Fibroblast of lung (primary cell): ENCODE measurements around the gene PCGF3. TPM values are rescaled to one million over a fixed set of nuclear protein-coding genes. Genes with fewer than 3 reads are reported as not detected.

Experiments
- DNase-seq, 2 donors: peaks; one replicate each; pipeline versions ENCODE4 v3.0.0 to v3.0.0-alpha.2; 2010; ENCODE audit warnings: low read depth in 2 of 2
- H2AFZ ChIP-seq: 2 replicates; pipeline ENCODE4 v1.5.1; 2012; ENCODE audit warnings: low read length, control low read depth, inconsistent platforms
- H3K27ac ChIP-seq: 2 replicates; pipeline ENCODE4 v1.5.1; 2011; ENCODE audit warnings: low read length, control low read depth; ENCODE audit not compliant: insufficient read depth
- H3K27me3 ChIP-seq: 2 replicates; pipeline ENCODE4 v1.5.1; 2011; ENCODE audit warnings: mild to moderate bottlenecking, low read length; ENCODE audit not compliant: control insufficient read depth, insufficient read depth
- H3K36me3 ChIP-seq: 2 replicates; pipeline ENCODE4 v1.5.1; 2011; ENCODE audit warnings: low read length; ENCODE audit not compliant: control insufficient read depth, insufficient read depth
- H3K4me1 ChIP-seq: 2 replicates; pipeline ENCODE4 v1.5.1; 2011; ENCODE audit warnings: low read length; ENCODE audit not compliant: control insufficient read depth, insufficient read depth; ENCODE audit errors: extremely low read depth
- H3K4me2 ChIP-seq: 2 replicates; pipeline ENCODE4 v1.5.1; 2011; ENCODE audit warnings: low read length, control low read depth; ENCODE audit not compliant: insufficient read depth; ENCODE audit errors: extremely low read depth
- H3K4me3 ChIP-seq, 4 experiments: fragments of 200-600 bp in 1 of 4; sonication (generic) in 1 of 4; replicated peaks in 1 of 4; 2 replicates each; pipeline ENCODE4 v1.5.1; 2011 to 2016; ENCODE audit warnings: low read length in 4 of 4, low read depth in 3 of 4, mild to moderate bottlenecking in 3 of 4, control low read depth in 2 of 4, inconsistent platforms in 1 of 4, mixed read lengths in 1 of 4; ENCODE audit not compliant: insufficient read depth in 1 of 4; ENCODE audit errors: control extremely low read depth in 1 of 4
- H3K79me2 ChIP-seq: 2 replicates; pipeline ENCODE4 v1.5.1; 2012; ENCODE audit warnings: mild to moderate bottlenecking, low read length, inconsistent platforms; ENCODE audit not compliant: control insufficient read depth, insufficient read depth
- H3K9ac ChIP-seq: 2 replicates; pipeline ENCODE4 v1.5.1; 2011; ENCODE audit warnings: mild to moderate bottlenecking, low read length, control low read depth; ENCODE audit not compliant: insufficient read depth
- H3K9me3 ChIP-seq: 2 replicates; pipeline ENCODE4 v1.5.1; 2012; ENCODE audit warnings: low read depth, low read length; ENCODE audit not compliant: control insufficient read depth, insufficient read depth
- H4K20me1 ChIP-seq: 2 replicates; pipeline ENCODE4 v1.5.1; 2011; ENCODE audit warnings: low read length; ENCODE audit not compliant: control insufficient read depth, insufficient read depth; ENCODE audit errors: extremely low read depth
- EZH2 ChIP-seq: IDR thresholded peaks from 2 replicates; pipeline ENCODE4 v1.5.1; 2012; ENCODE audit warnings: low read length, control low read depth, mild to moderate bottlenecking; ENCODE audit errors: missing control alignments
- polyA plus RNA-seq, 2 donors: library from polyadenylated mRNA; depleted of rRNA in 1 of 2; stranded (reverse) in 1 of 2; unstranded in 1 of 2; fragments of >200 nt; gene quantifications; 2 replicates each; pipeline ENCODE4 v1.2.1, GENCODE V29; 2011 to 2012; ENCODE audit warnings: missing spikeins in 1 of 2
- total RNA-seq: library from RNA; depleted of rRNA; stranded (reverse); fragments of >200 nt; gene quantifications from 2 replicates; pipeline ENCODE4 v1.2.1, GENCODE V29; 2014
- TF ChIP-seq, protein P1 (sequence below), 2 donors: IDR thresholded peaks in 1 of 2; conservative IDR thresholded peaks in 1 of 2; 1 replicate in 1 of 2; 2 replicates in 1 of 2; pipeline ENCODE4 v1.5.1; 2011 to 2012; ENCODE audit warnings: low read length in 2 of 2, control low read depth in 1 of 2, inconsistent platforms in 1 of 2, low read depth in 1 of 2, mild to moderate bottlenecking in 1 of 2

PCGF3 gene
- total and polyA plus RNA-seq, 2 donors (not counting 1 experiment from before 2014, with no cell fraction given): 24.8 to 27.1 TPM

DNA sequence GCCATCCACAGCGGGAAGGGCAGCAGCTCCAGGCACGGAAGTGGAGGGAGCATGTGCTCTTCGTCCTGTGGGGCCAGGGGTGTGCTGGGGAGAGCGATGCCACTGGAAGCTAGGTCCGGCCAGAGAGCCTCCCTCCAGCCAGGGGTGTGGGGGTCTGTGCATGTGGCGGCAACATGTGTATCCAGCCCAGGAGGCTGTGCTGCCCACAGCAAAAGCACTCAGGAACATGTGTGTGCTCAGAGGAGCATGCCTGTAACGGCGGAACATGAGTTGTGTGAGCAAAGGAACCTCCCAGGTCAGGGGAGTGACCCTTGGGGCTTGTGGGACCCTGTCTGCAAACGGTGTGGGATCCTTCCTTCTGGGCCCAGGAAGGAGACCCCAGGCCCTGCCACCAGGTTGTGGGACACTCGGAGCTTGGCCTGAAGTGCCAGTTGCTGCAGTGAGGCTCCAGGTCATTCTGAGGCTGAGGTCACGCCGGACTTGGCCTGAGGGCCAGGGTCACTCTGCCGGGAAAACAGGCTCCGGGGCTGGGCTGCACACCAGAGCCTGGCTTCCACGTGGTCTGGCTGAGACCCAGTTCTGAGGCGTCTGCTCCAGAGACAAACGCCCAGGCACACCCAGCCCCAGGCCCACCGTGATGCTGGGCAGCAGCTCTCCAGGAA lies 83.1 kb downstream of the PCGF3 start:
- H3K27ac ChIP-seq: no peak overlapping the region
- no peaks in the 10 kb centered on the region for H4K20me1 ChIP-seq
- no peak for TF ChIP-seq EZH2
- TF ChIP-seq, protein P1, sequence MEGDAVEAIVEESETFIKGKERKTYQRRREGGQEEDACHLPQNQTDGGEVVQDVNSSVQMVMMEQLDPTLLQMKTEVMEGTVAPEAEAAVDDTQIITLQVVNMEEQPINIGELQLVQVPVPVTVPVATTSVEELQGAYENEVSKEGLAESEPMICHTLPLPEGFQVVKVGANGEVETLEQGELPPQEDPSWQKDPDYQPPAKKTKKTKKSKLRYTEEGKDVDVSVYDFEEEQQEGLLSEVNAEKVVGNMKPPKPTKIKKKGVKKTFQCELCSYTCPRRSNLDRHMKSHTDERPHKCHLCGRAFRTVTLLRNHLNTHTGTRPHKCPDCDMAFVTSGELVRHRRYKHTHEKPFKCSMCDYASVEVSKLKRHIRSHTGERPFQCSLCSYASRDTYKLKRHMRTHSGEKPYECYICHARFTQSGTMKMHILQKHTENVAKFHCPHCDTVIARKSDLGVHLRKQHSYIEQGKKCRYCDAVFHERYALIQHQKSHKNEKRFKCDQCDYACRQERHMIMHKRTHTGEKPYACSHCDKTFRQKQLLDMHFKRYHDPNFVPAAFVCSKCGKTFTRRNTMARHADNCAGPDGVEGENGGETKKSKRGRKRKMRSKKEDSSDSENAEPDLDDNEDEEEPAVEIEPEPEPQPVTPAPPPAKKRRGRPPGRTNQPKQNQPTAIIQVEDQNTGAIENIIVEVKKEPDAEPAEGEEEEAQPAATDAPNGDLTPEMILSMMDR (conservative IDR thresholded peaks at IDR 0.05 in 1 of 2, IDR thresholded peaks at IDR 0.05 in 1 of 2; ENCODE audit: low read depth in 1 of 2, low read length in 2 of 2): no peak
- no peak overlapping the region for H3K4me2 ChIP-seq
- peaks cover 20% of the 10 kb centered on the region for H3K27me3 ChIP-seq
- H3K9ac ChIP-seq: no peak overlapping the region
- H3K9me3 ChIP-seq: no peaks in the 10 kb centered on the region
- no peaks in the 10 kb centered on the region for H3K4me1 ChIP-seq
- H2AFZ ChIP-seq: no peak overlapping the region
- no peak for DNase-seq
- no peaks in the 10 kb centered on the region for H3K36me3 ChIP-seq
- no peaks in the 10 kb centered on the region for H3K79me2 ChIP-seq
- H3K4me3 ChIP-seq: no peak overlapping the region

DNA sequence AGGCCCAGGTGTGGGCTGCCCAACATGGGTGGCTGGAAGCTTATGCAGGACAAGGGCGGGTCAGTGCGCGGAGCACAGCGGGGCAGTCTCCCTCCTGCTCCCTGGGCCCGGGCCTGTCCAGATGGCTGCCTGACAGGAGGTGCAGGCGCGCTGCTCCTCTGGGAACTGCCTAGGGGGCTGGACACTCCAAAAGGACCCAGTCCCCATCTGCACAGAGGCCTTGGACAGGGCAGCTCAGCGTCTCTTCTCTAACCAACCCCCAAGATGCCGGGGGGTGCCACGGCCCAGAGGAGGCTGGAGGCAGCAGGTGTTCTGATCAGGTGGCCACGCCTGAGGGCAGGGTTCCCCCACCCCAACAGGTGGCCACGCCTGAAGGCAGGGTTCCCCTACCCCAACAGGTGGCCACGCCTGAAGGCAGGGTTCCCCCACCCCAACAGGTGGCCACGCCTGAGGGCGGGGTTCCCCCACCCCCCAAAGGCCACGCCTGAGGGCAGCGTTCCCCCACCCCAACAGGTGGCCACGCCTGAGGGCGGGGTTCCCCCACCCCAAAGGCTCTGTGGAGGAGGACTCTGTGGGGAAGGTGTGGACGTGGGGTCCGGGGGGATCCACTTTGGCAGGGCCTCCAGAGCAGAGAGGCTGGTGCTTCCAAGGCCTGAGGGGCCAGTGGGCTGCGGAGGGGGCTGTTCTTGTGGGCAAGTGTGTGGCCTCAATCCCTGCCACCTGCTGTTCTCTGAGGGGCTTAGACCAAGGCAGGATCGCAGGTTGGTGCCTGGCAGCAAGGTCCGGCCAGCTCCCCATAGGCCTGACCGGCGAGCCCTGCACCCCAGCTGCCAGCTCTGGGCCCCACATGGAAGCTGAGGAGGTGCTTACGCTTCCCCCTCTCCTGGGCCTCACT lies 84.2 kb downstream of the PCGF3 start:
- Histone ChIP-seq H3K4me2 (no peak overlapping the region), H2AFZ (no peak overlapping the region), H3K27me3 (peaks cover 30% of the 10 kb centered on the region), H3K4me3 (no peak overlapping the region), H3K27ac (no peak overlapping the region), H3K79me2 (no peaks in the 10 kb centered on the region), H4K20me1 (no peaks in the 10 kb centered on the region), H3K4me1 (no peaks in the 10 kb centered on the region), H3K9ac (no peak overlapping the region), H3K9me3 (no peaks in the 10 kb centered on the region), H3K36me3 (no peaks in the 10 kb centered on the region)
- no peak for TF ChIP-seq EZH2
- TF ChIP-seq, protein P1 (conservative IDR thresholded peaks at IDR 0.05 in 1 of 2, IDR thresholded peaks at IDR 0.05 in 1 of 2; ENCODE audit: low read depth in 1 of 2, low read length in 2 of 2): no peak
- DNase-seq: no peak

DNA sequence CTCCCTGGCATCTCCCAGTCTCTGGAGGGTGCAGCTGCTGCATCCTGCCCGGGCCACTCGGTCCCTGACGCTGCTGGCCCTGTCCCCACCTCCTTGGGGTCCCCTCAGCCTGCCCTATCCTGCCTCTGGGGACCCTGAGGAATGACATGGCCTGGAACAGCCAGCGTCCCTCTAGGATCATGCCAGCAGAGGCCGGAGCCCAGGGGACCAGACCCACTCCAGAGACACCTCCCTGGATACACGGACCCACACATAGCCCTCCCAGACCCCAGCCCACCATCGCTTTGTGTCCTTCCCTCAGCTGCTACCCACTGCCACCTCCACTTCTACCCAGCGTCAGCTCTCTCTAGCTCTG lies 84.8 kb downstream of the PCGF3 start:
- no peaks in the 10 kb centered on the region for H3K79me2 ChIP-seq
- H3K36me3 ChIP-seq: no peaks in the 10 kb centered on the region
- H2AFZ ChIP-seq: no peak overlapping the region
- no peaks in the 10 kb centered on the region for H3K9me3 ChIP-seq
- H3K27ac ChIP-seq: no peak overlapping the region
- no peaks in the 10 kb centered on the region for H4K20me1 ChIP-seq
- H3K4me1 ChIP-seq: no peaks in the 10 kb centered on the region
- no peak overlapping the region for H3K4me3 ChIP-seq
- H3K27me3 ChIP-seq: peaks cover 35% of the 10 kb centered on the region
- no peak overlapping the region for H3K9ac ChIP-seq
- TF ChIP-seq, protein P1 (conservative IDR thresholded peaks at IDR 0.05 in 1 of 2, IDR thresholded peaks at IDR 0.05 in 1 of 2; ENCODE audit: low read depth in 1 of 2, low read length in 2 of 2): no peak
- TF ChIP-seq EZH2: no peak
- no peak overlapping the region for H3K4me2 ChIP-seq
- DNase-seq: no peak
